Upper lobe of left lung (tissue), 4 donors: ENCODE measurements around the gene L3MBTL1.

Source experiments
- POLR2A ChIP-seq, 4 donors: fragments of 450-650 bp; IDR thresholded peaks; one replicate each; pipeline ENCODE4 v1.5.1; 2016 to 2017; ENCODE audit warnings: antibody characterized with exemption in 4 of 4, mild to moderate bottlenecking in 2 of 4
- TF ChIP-seq, protein P1 (sequence below), 6 experiments: fragments of 450-650 bp in 4 of 6; fragments of 200-600 bp in 2 of 6; sonication (generic) in 2 of 6; IDR thresholded peaks; one replicate each; pipeline ENCODE4 v1.5.1; 2016 to 2019; ENCODE audit warnings: antibody characterized with exemption in 6 of 6

DNA sequence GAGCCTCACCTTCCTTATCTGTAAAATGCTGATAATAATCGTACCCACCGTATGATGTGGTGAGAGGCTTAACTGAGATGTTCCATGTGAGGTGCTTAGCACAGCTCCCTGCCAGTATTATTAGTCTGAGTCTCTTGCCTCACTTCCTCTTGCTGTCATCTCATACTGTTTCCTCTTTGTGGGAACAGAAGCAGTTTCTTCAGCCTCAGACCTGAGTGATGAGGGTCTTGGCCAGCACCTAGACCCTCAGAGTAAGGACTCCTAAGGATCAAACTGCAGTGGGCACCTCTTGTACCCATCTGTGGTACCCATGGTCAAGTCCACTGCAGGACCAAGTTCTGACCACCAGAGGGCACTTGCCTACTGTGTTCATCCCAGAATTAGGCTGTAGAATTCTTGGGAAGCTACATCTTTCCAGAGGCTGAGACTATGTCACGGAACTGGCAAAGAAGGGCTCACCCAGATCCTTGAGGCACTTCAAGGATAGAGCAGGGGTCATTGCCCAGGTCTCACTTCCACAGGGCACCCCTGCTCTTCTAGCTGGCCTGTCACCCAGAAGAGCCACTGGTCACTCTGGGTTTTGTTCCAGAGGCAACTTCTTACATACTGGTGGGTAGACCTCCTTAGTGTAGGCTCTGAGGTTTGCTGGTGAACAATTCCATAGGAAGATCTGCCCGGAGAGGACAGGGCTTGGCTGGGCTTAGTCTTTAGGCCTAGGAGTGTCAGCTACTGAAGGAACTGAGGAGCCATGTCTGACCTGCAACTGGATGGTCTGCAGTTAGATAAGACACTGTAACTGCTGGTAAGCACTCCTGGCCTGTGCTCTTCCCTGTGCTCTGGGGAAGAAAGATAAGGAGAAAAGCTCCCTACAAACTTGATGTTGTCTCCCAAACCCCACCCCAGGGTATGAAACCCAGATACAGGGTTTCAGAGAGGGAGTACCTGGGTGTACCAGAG lies 30.7 kb downstream of the L3MBTL1 start:
- TF ChIP-seq POLR2A (IDR thresholded peaks at IDR 0.05), result no peak
- TF ChIP-seq, protein P1, sequence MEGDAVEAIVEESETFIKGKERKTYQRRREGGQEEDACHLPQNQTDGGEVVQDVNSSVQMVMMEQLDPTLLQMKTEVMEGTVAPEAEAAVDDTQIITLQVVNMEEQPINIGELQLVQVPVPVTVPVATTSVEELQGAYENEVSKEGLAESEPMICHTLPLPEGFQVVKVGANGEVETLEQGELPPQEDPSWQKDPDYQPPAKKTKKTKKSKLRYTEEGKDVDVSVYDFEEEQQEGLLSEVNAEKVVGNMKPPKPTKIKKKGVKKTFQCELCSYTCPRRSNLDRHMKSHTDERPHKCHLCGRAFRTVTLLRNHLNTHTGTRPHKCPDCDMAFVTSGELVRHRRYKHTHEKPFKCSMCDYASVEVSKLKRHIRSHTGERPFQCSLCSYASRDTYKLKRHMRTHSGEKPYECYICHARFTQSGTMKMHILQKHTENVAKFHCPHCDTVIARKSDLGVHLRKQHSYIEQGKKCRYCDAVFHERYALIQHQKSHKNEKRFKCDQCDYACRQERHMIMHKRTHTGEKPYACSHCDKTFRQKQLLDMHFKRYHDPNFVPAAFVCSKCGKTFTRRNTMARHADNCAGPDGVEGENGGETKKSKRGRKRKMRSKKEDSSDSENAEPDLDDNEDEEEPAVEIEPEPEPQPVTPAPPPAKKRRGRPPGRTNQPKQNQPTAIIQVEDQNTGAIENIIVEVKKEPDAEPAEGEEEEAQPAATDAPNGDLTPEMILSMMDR (IDR thresholded peaks at IDR 0.05), result peak; percentile 75 to 88 (median 80)
